GM21619 (cell line): ENCODE measurements around the gene TADA1.
"Not testable (repeated sequence)": the region's sequence is repeated elsewhere in the genome, so short reads cannot be mapped to it uniquely, and the experiment has no call there.

Source experiments
- ATAC-seq: cut with Tn5 transposase; IDR thresholded peaks from one replicate; pipeline ENCODE4 v1.9.1; 2021; ENCODE audit not compliant: unreplicated experiment

Gene TADA1

DNA sequence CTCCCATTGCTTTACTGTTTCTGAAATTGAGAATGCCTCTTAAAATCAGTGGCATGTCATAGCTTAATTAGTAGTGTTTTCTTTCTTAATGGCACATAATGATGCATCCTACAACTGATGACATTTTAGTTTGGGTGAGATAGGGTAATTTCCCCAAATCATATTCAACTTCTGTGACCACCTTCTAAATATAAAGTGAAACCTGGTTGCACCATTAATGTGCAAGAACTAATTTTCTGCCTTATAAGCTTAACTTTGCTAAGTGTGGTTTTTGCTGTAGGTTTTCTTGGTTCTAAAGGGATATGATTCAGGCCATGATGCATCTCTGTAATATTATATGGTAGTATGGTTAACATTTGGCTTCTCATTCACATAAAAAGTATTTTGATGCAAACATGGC is 27.9 kb downstream of the TADA1 start:
- ATAC-seq, result no peak

DNA sequence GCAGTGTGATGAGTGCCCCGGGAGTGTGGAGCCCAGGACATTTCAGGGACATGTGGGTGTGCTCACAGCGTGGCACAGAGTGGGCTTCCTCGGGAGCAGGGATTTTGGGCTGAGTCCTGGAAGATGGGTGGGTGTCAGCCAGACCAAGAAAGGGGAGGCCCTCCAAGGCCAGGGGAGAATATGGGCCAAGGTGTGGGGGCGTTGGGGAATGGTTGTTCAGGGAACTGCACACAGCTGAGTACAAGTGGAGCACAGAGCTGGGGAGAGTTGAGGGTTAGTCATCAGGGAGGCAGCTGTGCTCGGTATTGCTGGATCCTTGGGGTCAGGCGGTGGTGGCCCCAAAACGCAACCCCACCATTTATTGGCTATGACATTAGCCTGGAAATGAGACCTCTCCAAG is 31.3 kb downstream of the TADA1 start:
- no peak for ATAC-seq

DNA sequence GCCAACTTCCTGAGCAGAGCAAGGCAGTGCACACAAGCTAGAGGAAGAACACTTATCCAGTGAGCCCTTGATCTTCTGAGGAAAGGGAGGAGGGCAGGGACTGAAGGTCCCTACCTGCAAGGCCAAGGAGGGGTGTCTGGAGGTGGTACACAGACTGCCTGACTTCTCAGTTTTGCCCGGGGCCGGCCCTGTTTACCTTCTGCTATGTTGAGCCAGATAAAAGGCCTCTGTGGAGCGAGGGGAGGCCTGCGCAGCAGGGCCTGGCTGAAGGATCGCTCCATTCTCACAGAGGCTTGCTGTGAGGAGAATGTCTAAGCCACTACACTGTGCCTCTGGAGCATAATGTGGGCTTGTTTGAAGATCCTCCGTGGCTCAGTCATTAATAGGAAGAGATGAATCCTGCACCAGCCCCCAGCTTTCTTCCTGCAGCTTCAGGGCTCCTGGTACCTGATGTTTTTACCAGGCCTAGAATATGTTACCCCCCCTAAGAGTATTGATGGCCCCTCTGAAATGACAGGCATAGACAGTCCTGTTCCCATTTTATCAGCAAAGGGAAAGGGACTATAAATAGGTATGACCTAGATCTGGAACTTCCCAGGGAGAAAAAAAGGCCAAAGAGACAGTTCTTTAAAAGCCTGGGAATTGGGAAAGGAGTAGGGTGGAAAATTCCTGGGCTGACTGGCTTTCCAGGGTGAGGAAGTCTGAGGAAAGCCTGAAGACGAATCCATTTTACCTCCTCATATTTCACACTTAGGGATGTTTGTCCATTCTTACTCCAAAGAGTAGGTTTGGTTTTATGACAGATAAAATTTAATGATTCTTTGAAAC is 32.1 kb downstream of the TADA1 start:
- ATAC-seq, result no peak

DNA sequence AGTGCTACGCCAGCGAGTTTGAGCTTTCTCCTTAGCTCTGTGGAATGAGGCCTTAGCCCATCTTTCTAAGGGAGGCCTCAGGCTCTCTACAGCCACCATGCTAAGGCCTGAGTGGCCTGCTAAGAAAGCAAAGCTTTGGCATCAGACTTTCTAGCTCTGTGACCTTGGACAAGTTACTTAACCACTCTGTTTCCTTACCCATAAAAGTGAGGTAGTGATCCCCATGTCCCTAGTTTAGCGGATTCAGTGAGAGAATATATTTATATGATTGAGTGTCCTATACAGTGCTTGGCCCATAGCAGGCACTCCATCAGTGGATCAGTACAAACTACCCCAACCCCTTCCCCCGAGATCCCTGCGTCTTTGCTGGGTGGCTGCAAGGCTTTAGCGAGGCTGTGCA is 32.7 kb downstream of the TADA1 start:
- no peak for ATAC-seq

DNA sequence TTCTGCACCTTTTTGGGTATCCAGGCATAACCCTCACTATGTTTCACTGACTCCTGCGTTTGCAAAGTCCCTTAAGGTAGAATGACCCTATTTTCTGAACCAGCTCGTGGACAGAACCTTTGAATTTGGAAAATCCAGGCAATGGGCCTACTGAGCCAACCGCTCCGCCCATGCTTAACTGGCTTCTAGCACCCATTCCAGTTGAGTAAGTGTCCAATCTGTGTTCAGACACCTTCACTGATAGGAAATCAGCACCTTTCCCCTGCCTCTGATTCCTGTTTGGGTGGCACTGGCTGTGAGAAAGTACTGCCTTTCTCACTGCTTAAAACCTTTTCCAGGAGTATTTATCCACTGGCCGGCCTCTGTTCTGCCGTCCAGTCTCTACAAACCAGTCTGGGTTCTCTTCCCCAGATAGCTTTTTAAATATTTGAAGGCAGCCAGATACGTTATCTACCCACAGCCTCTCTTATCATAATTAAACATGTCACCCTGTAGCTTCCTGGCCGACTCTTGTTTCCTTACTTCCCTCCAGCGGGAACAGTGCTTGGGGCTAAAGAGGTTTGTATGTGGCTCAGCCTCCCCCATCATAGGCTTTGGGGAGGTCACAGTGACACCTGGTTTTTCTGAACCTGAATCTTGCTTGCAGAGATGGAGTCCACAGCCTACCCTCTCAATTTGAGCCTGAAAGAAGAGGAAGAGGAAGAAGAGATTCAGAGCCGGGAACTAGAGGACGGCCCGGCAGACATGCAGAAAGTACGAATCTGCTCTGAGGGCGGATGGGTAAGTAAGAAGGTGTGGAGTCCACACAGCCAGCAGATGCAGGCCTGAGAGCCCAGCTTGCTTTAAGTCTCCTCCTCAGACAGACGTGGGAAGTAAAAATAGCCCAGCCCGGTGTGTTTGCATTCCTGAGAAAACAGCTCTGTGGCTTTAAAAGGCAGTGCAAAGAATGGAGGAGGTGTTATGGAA is 35.5 kb downstream of the TADA1 start:
- ATAC-seq, result no peak

DNA sequence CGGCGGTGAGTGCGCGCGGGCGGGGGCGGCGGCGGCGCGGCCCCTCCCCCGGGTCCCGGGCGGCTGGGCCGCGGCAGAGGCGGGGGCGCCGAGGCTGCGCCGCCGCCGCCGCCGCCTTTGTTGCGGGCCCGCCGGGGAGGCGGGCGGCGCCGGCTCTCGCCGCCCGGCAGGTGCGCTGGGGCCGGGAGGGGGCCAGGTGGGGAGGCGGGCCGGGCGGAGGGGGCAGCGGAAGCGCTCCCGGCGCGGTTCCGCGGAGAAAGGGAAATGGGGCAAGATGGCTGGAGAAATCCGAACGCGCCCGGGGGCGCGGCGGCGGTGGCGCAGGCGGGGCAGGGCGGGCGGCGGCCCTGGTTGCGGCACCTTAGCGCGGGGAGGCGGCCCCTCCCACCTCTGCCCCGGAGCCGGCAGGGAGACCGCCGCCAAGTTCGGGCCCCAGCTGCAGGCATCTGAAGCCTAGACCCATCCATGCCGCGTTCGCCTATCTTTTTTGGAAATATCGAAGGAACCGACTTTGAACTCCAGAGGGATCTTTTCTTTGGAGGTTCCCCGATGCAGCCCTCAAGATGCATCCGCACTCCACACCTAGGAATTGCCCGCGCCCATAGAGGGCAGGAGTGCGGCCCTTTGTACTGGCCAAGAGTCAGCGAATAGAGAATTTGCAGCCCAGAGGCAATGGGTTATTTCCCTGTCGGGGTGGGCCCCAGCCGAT is 36.3 kb downstream of the TADA1 start:
- peak; percentile 30 for ATAC-seq

DNA sequence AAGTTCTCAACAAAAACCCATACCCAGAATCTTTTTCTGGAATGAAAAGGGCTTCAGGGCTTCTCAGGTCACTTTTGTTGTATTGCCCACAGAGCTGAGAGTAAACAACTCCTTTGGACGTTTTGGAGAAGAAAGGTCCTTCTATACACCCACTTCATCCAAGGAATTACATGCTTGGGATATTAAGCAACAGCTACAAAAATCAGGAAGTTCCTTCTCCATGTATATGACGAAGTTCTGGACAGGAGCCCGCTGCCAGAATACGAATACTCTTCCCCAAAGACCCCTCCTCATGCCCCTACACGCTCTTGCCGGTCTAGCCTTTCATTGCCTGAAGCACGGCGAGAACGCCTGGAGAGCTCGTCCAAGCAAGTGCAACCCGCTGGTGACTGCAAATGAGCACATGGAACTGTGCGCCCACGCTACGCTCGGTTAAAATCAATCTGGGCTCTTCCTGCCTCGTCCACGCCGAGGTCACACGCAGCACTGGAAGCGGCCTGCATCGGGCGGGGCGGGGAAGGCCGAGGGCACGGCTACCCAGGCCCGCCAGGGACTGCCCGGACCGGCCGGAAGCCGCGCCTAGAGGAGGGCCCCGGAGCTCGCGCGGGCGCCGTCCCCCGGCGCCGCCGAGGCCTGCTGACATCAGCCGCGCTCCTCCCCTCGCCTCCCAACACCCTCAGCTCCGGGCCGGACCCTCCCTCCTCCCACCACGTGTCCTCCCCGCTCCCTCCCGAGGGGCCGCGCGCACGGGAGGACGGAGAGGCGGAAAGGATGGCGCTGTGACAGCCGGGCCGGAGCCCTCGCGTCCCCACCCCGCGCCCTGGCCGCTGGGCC is 37.1 kb downstream of the TADA1 start, which contains the start of gene POGK:
Gene POGK (plus strand): TSS at position 710 of the 834 bp plus-strand sequence. CDS start 1,482 bp downstream, outside the sequence.
- peak; percentile 95 for ATAC-seq

DNA sequence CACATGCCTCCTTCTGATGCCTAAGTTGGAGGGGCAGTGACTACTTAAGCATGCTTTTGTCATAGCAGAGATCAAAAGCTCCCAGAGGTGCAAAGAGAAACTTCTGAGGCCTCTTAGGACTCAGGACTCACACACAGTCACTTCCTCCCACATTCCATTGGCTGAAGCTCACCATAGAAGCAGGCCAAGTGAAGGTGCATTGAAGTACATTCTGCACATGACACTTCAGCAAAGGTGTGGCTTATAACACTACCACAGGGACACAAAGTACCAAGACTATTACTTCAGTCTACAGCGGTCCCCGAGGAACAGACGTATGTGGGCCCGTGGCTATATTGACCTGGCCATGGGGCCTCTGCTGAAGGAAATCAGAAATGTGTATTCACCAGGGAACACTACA is 39.3 kb downstream of the TADA1 start:
- ATAC-seq, result no peak

DNA sequence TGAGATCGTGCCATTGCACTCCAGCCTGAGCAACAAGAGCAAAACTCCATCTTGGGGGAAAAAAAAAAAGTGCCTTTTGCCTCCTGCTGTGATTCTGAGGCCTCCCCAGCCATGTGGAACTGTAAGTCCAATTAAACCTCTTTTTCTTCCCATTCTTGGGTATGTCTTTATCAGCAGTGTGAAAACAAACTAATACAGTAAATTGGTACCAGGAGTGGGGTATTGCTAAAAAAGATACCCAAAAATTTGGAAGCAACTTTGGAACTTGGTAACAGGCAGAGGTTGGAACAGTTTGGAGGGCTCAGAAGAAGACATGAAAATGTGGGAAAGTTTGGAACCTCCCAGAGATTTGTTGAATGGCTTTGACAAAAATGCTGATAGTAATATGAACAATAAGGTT is 46.3 kb downstream of the TADA1 start:
- ATAC-seq, result not testable (repeated sequence)

DNA sequence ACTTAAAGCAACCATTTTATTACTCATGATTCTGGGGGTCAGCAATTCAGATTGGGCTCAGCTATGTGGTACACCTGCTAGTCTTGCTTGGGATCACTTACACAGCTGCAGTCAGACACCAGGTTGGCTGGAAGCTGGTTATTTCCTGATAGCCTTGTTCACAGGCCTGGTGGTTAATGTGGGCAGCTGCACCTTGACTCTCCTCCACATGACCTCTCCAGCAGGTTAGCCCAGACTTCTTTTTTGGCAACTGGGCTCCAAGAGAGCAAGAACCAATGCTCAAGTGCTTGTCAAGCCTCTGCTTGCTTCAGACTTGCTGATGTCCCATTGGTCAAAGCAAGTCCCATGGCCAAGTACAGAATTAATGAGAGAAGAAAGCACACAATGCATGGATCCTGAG is 48.6 kb downstream of the TADA1 start:
- ATAC-seq, result no peak

DNA sequence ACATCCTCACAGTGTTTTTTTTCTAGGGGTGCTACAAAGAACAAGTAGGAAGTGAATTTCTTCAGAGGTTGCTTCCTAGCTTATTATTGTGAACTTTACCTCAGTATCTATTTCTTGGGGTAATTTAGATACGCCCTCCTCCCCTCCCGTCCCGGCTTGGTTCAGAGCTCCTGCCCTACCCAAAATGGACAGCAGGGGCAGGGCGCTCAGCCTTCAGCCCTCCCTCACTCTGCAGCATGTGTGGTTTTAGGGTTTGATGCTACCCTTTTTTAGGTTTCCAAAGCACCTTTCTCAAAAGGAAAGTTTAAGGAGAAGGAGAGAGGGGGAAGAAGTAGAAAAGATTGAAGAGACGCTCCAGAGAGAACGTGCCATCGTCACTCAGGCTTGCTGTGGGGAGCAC is 53.7 kb downstream of the TADA1 start:
- ATAC-seq, result no peak

DNA sequence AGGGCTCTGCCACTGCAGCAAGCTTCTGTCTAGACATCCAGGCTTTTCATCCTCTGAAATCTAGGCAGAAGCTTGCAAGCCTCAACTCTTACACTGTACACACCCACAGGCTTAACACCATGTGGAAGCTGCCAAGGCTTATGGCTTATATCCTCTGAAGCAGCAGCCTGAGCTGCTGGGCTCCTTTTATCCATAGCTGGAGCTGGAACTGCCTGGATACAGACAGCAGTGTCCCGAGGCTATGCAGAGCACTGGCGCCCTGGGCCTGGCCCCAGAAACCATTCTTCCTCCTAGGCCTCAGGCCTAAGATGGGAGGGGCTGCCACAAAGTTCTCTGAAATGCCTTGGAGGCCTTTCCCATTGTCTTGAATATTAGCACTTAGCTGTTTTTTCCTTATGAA is 56.1 kb downstream of the TADA1 start:
- no peak for ATAC-seq

DNA sequence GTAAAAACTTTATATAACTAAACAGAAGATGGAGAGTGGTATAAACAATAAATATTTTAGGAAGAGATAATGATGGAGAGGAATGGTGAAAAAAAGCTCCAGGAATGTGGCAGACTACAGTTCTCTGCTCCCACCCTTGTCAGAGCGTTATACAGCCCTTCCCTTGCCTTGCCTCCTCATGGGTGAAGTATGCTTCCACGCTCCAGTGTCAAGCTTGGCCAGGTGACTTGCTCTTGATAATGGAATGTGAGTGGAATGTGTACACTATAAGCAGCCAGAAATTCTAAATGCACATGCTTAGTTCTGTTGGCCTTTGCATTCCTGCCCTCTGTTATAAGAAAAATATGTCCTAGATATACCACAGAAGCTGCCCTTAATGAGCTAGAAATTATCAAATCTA is 61.5 kb downstream of the TADA1 start:
- ATAC-seq, result no peak

DNA sequence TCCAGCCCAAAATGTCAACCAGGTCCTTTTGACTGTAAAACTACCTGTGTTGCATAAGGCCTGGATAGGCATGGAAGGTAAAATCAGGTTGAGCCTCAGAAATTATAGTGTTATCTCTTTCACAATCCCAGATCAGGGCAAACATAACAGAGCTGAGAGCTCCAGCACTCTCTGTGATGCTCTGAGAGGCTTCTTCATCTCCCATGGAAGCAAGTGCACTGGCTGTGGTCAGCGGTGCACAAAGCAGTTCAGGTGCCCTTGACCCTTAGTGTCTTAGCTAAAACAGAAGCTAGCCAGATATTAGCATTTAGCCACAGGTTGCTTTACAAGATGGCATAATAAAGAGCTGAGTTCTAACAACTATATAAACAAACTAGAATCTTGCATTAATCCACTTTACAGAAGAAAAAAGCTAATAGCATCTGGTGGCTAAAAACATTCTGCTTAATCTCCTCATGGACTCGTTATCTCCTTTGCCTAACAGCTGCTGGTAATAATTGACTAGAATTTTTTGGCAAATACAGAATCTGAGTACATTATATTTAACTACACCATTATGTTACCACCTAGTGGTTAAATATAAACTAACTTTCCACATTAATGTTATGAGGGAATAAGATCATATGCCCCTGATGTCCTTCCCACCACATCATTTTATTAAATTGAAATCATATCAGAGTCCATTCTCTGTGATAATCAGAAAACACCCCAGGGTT is 62.4 kb downstream of the TADA1 start:
- ATAC-seq, result no peak

DNA sequence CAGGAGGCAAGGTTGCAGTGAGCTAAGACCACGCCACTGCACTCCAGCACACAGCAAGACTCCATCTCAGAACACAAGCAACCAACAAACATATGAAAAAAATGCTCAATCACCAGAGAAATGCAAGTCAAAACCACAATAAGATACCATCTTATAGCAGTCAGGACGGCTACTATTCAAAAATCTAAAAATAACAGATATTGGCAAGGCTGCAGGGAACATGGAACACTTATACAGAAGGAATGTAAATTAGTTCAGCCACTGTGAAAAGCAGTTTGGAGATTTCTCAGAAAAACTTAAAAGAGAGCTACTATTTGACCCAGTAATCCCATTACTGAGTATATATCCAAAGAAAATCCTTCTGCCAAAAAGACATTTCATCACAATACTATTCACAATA is 64.4 kb downstream of the TADA1 start:
- no peak for ATAC-seq

DNA sequence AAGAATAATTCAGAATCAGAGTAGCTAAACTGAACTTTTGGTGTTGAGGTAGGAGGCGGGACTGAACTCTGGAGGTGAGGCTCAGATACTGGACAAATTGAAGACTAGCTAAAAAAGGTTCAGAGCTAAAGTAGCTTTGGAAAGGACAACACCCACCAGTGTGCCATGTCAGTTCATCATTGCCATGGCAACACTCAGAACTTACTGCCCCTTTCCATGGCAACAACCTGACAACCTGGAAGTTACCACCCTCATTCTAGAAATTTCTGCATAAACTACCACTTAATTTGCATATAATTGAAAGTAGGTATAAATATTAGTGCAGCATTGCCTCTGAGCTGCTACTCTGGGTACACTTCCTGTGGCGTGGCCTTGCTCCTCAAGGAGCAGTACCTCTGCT is 67.1 kb downstream of the TADA1 start:
- no peak for ATAC-seq
